GM21360 (cell line): ENCODE data around the gene CSTF2T.

Experiments used
- ATAC-seq: cut with Tn5 transposase; IDR thresholded peaks from one replicate; pipeline ENCODE4 v1.9.1; 2021; ENCODE audit warnings: mild to moderate bottlenecking, moderate library complexity; ENCODE audit not compliant: unreplicated experiment

Gene CSTF2T

DNA sequence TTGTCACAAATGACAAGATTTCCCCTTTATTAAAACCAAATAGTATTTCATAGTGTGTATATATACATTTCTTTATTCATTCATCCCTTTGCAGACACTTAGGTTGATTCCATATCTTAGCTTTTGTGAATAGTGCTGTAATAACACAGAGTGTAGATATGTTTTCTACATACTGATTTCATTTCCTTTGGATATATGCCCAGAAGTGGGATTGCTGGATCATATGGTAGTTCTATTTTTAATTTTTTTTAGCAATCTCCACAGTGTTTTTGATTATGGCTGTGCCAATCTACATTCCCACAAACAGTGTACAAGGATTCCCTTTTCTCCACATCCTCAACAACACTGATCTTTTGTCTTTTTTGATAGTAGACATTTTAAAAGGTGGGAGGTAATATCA, 46.4 kb downstream of the CSTF2T start:
- ATAC-seq = no peak

GRCh38 chr10:51651063-51651462, 48.3 kb downstream of the CSTF2T start:
- no peak for ATAC-seq

DNA sequence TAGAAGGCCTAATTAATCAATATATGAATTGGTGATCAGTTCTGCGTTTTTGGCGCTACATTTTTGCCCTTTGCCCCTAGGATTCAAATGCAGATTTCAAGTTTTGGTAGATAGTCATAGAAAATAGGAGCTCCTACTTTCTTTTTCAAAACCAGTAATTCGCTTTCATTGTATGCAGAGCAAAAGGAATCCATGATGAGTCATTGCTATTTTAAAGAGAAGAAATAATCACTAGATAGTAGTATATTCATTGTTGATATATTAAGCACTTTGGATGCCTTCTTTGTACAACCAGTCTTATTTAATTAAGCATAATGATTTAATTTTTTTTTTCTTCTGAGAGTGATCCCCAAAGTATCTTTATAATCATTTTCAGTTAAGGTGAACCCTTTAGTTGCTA, 50.3 kb downstream of the CSTF2T start:
- no peak for ATAC-seq
